Right kidney (tissue), 1 donor: ENCODE measurements around the gene KRTAP4-3.
"Not testable (repeated sequence)": the region's sequence is repeated elsewhere in the genome, so short reads cannot be mapped to it uniquely, and the experiment has no call there.

Experiments used
- DNase-seq: peaks from one replicate; pipeline ENCODE4 v3.0.0-alpha.2; 2016

Gene KRTAP4-3

GRCh38 chr17:41117846-41118386, 50.1 kb downstream of the KRTAP4-3 start, which contains the start of gene KRTAP4-11:
Gene KRTAP4-11, minus strand, starts transcription at chr17:41118373. Its CDS starts 58 bp downstream, at chr17:41118315.
- not testable (repeated sequence) for DNase-seq
